HL-60/S4 treated with retinoic acid at 250 ng/mL for 4 days and 3 days (cell line): ENCODE results near the gene ARHGEF28.

Experiments used
- in situ Hi-C: fragments of 300-500 bp; cut with MboI; formaldehyde crosslinking; loops from 2 replicates; pipeline ENCODE4 v1.7.0; 2022; ENCODE audit warnings: low sequenced_read_pairs

The ARHGEF28 gene

GRCh38 chr5:73912821-73913271, 286.9 kb downstream of the ARHGEF28 start:
- in situ Hi-C loops, result no loop called here

DNA sequence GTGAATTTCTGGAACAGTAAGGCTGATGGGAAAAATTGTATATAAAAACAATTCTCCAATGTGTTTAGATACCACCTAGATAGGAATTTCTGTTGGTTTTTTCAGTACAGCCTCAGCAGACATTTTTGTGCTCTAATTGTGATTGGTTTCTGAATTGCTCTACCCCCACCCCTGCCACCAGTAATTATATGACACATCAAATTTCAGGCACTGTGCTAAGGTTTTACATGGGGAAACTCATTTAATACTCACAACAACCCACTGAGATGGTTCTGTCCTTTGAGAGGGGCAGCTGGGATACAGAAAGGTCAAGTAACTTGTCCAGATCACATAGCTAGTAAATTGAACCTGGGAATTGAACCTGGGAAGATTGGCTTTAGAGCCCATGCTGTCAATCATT, 288.0 kb downstream of the ARHGEF28 start:
- in situ Hi-C loops, result no loop called here

DNA sequence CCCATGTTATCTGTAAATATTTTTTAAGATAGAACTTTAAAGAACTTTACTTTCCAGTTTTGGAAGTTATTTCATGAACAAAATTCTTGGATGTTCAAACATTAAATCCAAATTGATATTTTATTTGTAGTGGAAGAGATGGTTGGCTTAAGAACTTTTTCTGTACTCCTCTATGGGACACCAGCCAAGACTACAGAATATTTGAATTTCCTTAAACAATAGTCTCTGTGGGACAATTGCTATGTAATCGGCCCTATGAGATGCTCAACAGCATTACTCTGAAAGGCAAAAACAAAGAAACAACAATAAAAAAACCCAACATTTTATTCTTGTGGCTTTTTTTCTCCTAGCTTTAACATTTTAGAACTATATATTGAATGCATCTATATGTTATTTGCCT, 289.3 kb downstream of the ARHGEF28 start:
- in situ Hi-C loops, result no loop called here

DNA sequence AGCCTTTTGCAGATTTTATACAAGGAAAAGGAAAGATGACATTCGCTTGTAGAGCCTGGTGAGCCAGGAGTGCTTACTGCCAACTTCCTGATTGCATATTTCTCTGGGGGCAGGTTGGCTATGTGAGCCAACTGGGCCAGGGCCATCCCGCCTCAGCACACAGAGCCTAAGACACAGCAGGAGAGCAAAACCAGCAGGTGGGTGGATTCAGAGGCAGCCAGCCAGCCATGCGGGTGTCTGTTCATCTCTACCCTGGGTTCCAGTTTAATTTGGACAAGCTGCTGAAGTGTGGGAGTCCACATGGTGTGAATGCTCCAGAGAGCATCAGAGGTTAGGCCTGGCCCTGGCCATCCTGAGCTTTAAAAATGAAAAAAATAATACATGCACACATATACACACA, 291.4 kb downstream of the ARHGEF28 start:
- in situ Hi-C loops, result no loop called here

GRCh38 chr5:73917891-73918290, 291.9 kb downstream of the ARHGEF28 start:
- in situ Hi-C loops, result no loop called here

DNA sequence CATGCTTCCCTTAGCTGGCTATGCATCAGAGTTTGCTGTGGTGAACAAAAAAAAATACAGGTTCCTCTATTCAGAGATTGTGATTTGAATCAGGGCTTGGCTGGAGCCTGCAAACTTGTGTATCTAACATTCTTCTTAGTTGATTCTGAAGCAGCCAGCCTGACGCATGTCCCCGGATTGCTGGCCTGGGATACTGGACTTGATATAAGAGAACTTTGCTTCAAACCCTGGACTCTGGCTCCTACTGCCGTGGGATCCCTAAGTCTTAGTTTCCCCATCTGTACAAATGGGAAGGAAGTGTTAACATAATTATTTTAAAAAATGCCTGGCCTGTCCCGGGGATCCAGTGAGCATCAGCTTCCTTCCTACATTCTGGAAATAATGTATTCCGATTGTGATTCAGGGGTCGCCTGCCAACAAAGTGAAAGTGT, 292.8 kb downstream of the ARHGEF28 start:
- in situ Hi-C loops, result no loop called here

DNA sequence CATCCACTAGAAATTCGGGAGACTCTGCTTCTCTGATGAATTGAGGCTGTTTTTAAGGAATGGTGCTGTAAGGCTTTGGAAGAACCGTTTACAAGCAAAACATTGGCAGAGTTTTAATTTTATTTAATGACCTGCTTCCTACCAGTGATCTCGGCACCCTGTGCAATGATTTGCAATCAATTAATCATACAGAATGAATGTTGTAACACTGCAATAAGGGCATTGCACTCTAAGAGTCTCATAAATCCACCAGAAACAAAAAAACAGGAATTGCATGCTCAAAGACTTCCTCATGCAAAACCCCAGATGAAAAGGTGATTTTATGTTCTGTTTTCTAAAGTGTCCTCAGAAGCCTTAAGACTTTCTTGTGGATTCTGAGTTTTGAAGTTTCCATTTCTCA, 295.7 kb downstream of the ARHGEF28 start:
- in situ Hi-C loops, result no loop called here

DNA sequence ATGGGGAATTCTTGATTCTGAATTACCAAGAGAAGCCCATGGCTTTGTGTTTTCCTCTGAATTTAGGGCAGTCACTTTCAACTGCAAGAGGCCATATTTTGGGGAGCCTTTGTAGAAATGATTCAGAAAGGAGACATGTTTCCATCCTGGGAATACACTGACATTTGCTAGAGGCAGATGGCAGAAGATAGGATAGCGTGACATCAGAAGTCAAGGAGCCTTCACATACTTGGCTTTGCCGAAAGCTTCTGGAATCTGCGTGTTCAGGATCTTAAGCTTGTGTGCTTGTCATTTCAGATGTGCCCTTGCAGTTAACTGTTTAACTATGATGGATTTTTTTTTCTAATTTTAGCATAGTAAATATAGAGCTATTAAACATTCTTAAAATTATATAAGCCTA, 296.2 kb downstream of the ARHGEF28 start:
- in situ Hi-C loops, result no loop called here

DNA sequence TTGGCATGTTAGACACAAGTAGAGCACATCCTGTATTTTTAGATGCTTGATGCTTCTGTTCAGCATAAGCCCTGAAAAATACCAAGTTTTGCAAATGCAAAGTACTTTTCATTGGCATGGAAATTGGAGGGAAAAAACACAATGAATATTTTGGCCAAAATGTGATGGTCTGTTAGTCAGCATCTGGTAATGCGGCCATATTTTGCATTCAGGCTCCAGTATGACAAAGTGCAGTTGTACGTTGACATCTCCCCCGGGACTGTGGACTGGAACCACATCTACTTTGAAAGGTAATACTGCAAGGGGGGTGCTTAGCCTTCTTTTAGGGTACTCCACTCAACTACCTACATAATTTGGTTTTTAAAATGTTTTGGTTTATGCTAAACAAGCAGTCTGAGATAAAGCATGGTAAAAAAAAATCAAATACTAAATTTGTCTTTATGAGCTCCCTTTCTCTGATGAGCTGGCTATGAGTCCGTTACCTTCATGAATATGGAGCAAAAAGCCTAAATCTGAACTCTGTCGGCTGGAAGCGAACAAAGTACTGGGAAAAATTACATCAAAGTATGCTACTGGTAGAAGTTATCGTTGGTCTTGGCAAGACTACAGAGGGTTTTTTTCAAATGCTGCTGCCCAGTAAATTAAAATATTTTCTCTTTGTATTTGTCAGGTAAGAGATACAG, 297.0 kb downstream of the ARHGEF28 start:
- in situ Hi-C loops, result no loop called here

GRCh38 chr5:73928476-73929070, 302.6 kb downstream of the ARHGEF28 start:
- in situ Hi-C loops, result no loop called here

DNA sequence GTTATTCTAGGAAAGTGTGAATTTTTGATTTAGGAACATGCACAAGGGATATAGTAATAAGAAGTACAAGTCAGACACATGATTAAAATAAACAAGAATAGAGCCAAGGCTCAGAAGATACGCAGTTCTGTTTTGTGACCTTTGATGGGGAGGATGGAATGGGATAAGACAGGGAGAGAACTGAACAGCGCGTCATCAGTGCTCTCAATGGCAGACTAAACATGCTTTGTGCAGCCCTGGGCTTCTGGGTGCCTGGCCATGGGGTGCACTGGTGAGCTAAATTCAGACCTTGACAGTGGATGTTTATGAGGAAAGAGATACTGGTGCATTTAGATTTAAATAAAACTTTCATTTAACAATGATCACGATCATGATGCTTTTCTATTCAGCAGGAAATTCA, 309.7 kb downstream of the ARHGEF28 start:
- in situ Hi-C loops, result no loop called here

DNA sequence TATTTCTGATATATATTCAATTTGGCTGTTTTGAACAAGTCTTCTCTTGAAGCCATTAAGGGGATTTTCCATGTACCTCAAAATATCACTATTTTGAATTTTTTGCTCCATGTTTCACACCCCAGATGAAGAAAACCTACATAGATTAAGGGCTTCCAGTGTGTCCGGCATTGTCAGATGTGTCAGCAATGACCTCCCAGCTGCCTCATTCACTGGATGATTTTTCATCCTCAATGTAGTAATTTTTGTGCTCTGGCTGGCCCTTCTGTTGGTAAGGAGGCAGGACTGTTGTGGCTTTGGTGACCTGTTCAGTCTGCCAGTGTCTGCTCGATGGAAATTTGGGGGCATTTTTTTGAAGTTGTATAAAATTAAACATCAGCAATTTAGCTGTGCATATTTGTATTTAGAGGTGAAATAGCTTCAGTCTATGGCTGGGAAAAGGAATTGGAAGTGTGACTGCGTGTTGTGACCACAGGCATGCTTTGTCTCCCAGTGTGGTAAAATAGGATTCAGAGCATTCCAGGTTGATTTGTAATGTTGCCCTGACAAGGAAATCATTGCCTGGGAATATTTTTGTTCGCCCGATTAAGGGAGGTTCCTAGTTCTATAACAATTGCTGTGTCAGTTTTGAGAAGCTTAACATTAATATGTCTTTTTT, 312.4 kb downstream of the ARHGEF28 start:
- in situ Hi-C loops, result no loop called here

GRCh38 chr5:73938938-73939320, 312.9 kb downstream of the ARHGEF28 start:
- in situ Hi-C loops, result no loop called here

GRCh38 chr5:73939557-73939956, 313.6 kb downstream of the ARHGEF28 start:
- in situ Hi-C loops, result no loop called here

DNA sequence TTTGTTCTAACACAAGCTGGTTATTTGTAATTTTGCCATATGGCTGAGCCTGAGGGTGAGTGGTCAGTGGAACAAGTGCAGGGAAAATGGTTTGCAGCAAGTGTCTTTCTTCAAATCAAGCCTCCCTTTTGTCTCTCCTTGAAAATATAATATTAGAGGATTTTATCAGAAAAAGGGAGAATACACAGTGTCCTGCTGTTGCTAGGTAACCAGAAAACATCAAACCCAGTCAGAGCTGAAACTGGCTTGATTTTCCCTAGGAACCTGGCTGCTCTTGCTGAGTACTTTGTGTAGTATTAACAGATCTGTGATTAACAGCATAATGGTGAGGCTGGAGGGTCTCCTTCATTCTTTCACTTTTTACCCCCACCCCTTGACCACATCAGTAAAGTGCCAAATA, 314.0 kb downstream of the ARHGEF28 start:
- in situ Hi-C loops, result no loop called here

- in situ Hi-C loops, result no loop called here
Measured at GRCh38 chr5:73940801-73941200, 314.8 kb downstream of the ARHGEF28 start.

GRCh38 chr5:73942783-73943182, 316.8 kb downstream of the ARHGEF28 start:
- in situ Hi-C loops, result no loop called here

DNA sequence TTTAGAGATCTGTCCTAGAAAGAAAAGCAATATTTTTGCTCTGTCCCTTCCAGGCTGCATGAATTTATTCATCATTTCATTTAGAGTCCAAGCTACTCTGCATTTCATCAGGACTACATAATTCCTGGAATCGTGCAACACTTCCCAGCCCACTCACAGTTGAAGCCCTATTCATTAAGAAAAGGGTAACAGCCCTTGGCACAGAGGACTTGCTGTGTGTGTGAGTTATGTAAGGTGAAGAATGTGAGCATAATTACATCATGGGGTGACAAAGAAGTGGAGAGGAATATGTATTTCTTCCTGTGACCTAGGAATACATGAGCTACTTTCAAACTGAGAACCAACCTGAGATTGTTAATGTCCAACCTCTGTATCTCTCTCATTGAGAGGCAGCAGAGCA, 317.4 kb downstream of the ARHGEF28 start:
- in situ Hi-C loops, result no loop called here

DNA sequence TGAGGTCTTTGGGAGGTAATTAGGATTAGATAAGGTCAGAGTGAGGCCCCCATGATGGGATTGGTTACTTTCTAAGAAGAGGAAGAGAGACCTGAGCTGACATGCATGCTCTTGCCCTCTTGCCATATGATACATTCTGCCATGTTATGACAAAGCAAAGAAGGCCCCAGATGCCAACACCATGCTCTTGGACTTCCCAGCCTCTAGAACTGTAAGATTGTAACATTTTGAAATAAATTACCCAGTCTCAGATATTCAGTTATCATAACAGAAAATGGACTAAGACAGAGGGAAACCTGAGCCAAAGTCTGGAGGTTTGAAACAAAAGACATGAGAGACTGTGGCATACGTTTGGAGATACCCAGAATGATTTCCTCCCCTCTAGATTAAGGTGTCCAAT, 318.6 kb downstream of the ARHGEF28 start:
- in situ Hi-C loops, result no loop called here

DNA sequence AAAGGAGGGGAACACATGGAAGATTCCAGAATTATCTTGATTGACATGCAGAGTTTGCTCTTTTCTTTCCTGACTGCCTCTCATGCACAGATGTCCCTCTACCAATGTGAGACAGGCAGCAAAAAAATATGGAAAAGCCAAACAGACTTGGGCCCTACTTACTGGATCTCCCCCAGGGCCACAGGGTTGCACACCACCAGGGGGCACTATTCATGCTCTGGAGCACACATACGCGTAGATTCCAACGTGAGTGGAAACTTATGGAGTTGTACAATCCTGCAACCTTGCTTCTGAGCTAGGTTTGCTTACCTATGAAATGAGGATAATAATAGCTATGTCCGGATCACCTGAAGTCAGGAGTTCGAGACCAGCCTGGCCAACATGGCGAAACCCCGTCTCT, 319.5 kb downstream of the ARHGEF28 start:
- in situ Hi-C loops, result no loop called here

DNA sequence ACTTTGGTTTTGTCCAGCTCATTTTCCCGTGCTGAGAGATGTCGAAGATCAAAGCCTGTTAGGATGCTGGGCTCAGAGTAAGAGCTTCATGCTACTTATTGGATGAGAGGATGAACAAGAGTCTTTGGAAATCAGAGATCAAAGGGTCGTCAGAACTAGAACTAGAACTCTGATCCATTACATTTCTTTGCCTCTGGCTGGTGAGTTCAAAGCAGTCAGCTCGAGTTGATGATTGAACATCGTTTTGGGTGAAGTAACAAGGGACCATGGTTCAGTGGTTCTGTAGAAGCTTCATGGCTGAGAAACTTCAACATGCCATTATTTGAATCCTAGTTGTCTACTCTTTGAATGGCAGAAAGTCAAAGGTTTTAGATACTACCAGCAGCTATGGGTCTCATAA, 320.3 kb downstream of the ARHGEF28 start:
- in situ Hi-C loops, result no loop called here

DNA sequence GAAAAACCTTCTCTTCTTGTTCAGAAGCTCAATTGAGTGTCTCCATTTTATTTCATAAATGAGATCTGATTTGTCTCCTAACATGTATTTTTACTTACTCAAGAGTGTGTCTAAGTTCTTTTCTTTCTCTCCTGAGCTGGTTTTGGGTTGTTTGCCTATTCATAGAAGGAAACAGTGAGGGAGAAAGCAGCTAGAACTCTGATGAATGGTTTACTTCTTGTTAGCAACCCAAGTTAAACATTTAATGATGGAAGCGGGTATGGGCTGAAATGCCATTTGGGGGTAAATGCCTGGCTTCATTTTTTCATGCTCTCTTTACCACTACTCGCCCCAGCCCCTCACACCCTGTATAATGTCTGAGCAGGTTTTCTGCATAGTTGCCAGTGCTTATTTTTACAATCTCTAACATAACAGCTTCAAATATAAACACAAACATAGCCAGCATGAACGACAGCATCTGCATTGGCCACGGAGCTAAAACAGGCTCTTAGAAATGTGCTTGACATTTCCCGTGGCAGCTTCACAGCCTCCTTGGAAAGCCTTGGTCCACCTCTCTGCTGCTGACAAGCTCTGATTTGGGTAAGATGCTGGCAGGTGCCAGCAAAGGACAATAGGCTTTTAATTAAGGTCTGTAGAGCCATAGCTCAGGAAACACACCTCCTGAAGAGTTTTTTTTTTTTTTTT, 321.1 kb downstream of the ARHGEF28 start:
- in situ Hi-C loops, result no loop called here
